ENCODE measurements around the gene PADI3.
"Not testable (repeated sequence)": the region's sequence is repeated elsewhere in the genome, so short reads cannot be mapped to it uniquely, and the experiment has no call there.

The PADI3 gene

DNA sequence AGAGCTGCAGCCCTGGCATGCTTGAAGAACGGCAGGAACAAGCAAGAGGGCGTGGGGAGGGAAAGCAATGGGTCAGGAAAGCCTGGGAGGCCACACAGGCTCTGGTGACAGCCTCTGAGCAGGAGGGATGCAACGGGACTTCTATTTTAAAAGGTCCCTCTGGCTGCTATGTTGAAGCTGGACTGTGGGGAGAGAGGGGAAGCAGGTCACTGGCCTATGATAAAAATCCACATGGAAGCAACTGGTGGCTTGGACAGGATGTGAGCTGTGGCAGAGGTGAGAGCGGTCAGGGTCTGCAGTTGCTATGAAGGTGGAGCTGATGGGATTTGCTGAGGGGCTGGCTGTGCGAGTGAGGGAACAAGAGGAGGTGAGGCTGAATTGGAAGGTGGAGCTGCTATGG lies 32.8 kb upstream of the PADI3 start:
- no peak for DNase-seq

GRCh38 chr1:17217607-17218006 lies 31.3 kb upstream of the PADI3 start:
- DNase-seq, result no peak

- no peak for DNase-seq
Observed at GRCh38 chr1:17218939-17219338, 30.0 kb upstream of the PADI3 start.

- DNase-seq, result no peak
Observed at GRCh38 chr1:17220287-17220686, 28.6 kb upstream of the PADI3 start.

DNA sequence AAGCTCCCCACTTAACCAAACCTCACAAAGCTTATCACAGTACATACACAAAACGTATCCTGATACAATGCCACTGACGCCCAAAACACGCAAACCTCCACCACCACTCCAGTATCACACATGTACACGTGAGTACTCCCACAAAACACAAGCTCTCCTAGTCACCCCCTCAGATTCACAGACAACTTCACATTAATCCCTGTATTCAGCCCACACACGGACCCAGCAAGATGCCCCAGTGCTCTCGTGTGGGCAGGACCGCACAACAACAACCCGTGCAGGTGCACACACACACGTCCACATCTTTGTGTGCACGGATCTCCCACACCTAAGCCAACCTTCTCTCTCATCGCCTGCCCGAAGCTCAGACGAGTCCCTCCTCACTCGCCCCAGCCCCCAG lies 26.3 kb upstream of the PADI3 start:
- no peak for DNase-seq

DNA sequence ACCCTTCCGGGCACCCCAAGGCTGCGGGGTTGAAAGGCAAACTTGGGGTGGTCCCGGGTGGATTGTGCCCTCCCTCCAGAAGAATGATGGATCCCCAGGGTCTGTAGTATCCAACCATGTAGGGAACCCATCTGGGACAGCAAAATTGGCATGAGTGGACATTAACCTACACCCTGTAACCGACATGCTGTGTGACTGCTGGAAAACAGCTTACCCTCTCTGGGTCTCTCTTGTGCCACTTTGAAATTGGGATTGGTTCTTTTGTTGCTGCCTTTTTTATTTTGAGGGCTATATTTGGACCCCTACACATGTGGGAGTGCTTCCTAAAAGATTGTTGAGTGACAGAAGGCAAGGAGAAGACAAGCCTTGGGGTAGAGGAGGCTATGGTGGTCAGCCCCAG lies 24.5 kb upstream of the PADI3 start:
- DNase-seq, result no peak

GRCh38 chr1:17225140-17225539 lies 23.8 kb upstream of the PADI3 start:
- no peak for DNase-seq

DNA sequence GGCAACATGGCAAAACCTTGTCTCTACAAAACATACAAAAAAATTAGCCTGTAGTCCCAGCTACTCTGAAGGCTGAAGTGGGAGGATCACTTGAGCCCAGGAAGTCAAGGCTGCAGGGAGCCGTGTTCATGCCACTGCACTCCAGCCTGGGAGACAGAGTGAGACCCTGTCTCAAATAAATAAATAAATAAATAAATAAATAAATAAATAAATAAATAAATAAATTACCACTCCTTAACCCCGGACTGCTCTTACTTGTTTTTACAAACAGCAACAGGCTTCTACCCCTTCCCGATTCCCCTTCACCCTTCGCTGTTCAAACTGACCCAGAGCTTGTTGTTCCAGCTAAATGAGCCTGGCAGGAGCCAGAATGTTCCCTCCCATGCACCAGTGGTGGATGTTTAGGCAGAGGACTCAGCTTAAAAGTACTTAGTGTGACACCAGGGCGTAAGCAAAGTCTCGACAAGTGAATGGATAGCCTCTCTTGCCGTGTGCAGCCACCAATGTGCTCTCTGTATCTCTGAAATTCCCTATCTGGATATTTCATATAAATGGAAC lies 21.5 kb upstream of the PADI3 start:
- no peak for DNase-seq

DNA sequence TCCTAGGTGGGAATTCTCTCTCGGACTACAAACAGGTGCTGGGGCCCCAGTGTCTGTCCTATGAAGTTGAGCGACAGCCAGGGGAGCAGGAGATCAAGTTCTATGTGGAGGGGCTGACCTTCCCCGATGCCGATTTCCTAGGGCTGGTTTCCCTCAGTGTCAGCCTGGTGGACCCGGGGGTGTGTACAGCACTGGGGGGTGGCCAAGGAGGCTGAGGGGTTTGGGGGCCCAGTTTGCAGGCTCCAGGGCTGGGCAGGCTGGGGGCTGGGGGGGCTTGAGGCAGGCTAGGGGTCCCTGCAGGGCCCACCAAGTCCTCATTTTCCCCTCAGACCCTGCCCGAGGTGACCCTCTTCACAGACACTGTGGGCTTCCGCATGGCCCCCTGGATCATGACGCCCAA lies 20.3 kb upstream of the PADI3 start:
- no peak for DNase-seq

DNA sequence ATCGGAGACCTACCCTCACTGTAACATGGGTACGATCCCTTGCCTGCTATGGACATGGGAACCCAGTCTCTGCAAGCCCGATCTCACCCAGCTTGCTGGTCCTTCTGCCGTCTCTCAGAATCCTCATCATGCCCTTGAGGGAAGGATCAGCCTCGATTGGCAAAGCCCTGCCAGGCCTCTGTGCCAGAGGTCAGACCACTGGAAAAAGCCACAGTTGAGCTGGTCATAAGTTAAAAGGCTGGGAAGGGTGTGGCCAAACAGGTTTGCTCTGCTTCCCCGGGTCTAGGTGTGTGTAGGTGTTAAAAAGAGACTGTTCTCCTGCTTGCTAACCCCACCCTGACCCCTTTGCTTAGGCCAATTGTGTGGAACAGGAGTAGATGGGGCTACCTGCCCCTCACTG lies 19.5 kb upstream of the PADI3 start:
- DNase-seq, result no peak

DNA sequence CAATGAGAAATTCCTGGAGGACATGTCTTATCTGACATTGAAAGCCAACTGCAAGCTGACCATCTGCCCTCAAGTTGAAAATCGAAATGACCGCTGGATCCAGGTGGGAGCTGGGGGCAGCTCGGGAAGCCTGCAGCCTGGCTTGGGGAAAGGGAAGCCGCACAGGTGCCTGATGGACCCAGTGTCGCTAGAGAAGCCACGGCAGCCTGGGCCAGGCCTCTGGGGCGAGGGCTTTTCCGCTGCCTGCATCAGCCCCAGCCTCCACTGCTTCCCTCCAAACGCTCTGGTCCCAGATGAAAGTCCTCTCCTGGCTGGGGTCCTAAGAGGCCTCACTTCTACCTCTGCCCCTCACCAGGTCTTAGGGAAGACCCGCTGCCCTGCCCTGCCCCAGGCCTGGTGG lies 18.8 kb upstream of the PADI3 start:
- no peak for DNase-seq

DNA sequence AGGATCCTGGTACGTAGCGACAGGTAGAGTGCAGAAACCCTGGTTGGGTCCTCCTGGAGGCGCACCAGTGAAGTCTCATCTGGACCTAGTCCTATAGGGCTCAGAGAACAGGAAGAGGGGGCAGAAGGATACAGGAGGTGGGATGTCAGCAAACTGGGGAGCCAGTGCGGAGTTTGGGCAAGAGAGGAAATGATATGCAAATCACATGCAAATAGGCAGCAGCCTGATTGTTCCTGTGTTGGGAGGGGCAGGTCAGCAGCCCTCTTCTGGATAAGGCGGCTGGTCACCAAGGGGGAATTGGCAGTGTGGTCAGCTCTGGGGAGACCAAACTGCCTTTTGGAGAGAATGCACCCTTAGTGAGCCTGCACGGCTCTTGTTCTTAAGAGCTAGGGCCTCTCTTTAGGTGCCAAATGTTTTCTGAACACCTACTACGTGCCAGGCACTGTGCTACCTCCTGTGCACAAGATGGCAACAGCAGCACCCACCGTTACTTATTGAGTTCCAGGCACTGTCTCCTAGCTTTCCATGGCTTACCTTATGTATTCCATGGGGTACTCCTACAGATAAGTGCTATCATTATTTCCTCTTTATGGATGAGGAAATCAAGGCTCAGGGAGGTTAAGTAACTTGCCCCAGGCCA lies 18.1 kb upstream of the PADI3 start:
- DNase-seq, result no peak

DNA sequence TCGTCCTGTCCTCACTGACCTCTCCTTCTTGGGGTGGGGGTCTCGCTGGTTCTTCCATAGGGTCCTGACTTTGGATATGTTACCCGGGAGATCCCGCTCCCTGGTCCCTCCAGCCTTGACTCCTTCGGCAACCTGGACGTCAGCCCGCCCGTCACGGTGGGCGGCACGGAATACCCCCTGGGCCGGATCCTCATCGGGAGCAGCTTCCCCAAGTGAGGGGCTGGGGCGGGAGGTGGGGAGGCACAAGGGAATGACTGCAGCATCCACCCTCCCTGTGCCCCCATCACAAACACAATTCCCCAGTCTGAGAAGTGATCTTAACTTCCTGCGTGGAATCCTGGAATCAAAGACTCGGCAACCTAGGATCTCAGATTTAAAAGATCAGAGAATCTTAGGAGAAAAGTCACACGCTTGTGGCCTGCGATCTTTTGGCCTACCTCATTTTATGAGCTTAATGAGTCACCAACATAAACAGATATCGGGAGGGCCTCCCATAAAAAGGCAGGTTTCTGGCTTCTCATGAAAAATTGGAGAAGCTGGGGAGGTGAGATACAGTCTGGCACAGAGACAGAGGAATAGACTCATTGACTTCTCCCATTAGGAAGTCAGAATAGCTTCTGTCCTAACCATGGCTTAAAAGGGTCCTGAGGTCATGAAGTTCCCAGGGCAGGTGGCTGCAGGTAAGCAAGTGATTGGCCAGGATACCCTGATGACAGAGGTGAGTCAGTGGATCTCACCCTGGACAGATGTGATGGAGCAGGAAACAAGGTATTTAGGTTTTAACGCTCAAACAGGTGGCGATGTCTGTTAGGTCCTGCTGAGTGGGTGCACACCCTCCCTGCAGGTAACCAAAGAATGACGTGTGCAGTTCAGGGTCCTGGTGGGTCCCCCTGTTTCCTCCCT lies 15.9 kb upstream of the PADI3 start:
- no peak for DNase-seq

DNA sequence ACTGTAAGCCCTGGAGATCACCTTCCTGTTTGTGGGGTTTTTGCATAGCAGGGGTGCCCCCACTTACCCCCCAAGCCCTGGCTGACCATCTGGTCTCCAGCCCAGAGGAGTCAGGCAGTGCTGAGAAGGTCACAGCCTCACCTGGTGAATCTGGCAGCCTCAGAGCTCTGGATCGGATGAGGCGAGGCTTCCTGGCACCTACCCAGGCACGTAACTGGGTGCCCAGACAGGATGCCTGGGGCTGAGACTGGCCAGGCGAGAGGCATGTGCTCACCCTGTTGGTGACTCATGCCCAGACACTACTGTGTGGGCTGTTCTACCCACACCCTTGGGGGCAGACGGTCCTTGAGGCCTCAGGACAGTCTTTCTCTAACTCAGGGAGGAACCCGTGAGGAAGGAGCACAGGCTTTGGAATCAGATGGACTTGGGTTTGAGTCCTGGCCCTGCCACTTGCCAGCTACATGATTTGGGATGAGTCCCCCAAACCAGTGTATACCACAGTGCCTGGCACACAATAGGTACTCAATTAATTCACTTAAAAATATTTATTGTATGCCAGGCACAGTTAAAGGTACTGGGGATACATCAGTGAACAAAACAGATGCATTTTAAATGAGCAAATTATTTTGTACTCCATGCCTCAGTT lies 15.1 kb upstream of the PADI3 start:
- no peak for DNase-seq

DNA sequence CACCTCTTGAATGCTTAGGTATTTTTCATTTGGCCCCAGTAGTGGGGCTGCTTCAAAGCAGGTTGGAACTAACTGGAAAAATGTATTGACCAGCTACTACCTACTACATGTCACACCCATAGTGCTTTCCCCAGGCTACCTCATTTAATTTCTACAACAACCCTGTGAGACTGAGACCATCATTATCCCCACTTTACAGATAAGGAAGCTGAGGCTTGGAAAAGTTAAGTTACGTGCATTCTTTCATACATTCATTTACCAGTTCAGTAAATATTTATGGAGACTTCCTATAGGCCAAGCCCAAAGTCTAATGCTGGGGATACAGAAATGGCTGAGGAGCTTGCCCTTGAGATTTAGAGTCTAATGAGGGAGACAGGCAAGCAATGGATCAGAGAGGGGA lies 14.5 kb upstream of the PADI3 start:
- no peak for DNase-seq

- DNase-seq, result no peak
Observed at GRCh38 chr1:17235135-17235885, 13.6 kb upstream of the PADI3 start.

DNA sequence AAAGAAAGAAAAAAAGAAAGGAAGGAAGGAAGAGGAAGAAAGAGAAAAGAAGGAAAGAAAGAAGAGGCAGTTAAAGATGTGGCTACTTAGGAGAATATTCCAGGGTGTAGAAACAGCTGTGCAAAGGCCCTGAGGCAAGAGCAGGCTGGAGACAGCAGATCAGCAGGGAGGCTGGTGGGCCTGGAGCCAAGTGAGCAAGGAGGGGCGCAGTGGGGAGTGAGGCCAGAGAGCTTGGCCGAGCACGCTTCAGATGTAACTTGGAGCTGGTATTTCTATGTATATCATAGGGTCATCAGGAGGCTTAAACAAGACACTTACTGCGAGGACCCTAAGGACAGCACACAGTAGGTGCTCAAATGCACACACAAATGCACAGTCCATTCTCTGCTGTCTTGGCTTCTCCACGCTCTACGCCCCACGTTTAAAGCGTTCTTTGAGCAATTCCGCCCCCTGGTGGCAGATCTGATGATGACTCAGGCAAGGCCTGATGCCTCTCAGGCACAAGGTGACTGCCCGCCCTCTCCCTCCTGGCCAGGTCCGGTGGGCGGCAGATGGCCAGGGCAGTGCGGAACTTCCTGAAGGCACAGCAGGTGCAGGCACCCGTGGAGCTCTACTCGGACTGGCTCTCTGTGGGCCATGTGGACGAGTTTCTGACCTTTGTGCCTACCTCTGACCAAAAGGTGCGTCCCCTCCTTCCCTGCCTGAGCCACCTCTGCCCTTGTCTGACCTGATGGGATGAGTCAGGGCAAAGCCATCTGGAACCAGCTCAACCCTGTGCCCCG lies 11.9 kb upstream of the PADI3 start:
- peak; percentile 87 to 92 for DNase-seq

DNA sequence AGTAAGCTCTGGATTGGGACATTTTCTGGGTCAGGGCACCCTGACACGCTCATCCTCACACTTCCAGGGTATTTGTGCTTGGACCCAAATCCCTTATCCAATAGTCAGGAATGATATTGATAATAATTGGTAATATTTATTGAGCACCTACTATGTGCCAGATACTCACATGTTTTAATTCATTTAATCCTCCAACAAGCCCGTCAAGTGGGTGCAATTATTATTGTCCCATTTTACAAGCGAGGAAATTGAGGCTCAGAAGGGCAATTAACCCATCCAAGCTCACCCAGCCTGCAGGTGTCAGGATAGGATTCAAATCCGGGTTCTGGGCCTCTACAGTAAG lies 11.4 kb upstream of the PADI3 start:
- DNase-seq, result no peak

DNA sequence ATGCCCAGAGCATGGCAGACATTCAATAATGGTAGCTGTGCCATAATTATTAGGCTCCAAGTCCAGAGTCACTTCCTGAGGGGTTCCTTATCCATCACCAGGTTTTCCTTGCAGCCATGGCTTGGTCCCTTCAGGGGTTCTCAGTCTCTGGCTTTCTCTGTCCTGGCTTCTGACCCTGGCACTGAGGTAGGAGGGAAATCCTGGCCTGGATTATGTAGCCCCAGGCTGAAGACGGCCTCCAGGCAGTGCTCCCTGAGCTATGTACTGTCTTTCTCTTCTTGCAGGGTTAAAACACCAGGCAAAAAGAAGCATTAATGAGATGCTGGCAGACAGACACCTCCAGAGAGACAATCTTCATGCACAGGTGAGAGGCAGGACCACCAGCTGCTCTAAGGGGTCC lies 9.5 kb upstream of the PADI3 start:
- DNase-seq, result no peak

GRCh38 chr1:17241011-17241779 lies 7.7 kb upstream of the PADI3 start:
- DNase-seq, result not testable (repeated sequence)

GRCh38 chr1:17241780-17242074 lies 7.2 kb upstream of the PADI3 start:
- not testable (repeated sequence) for DNase-seq

GRCh38 chr1:17243274-17243673 lies 5.6 kb upstream of the PADI3 start:
- DNase-seq, result no peak

All from activated CD4-positive, alpha-beta T cell treated with anti-CD3 and anti-CD28 coated beads, Interleukin-2, amount 50 U/mL, for 4 hours (primary cell).